GM13976 (cell line): ENCODE results near the gene FARS2.

ENCODE experiments used
- DNase-seq: peaks from one replicate; pipeline ENCODE4 v3.0.0; 2012; ENCODE audit warnings: low spot score
- in situ Hi-C: fragments of 300-500 bp; cut with MboI; formaldehyde crosslinking; loops from one replicate; pipeline ENCODE4 v1.12.0; 2022; ENCODE audit warnings: low sequenced_read_pairs, mixed read lengths, inconsistent platforms; ENCODE audit not compliant: unreplicated experiment
- TF ChIP-seq, protein P1 (sequence below): IDR thresholded peaks from 2 replicates; pipeline ENCODE4 v1.5.1; 2012; ENCODE audit warnings: borderline replicate concordance, mild to moderate bottlenecking; ENCODE audit not compliant: insufficient read depth; ENCODE audit errors: extremely low read depth, missing control alignments, control extremely low read depth

FARS2 gene

GRCh38 chr6:5598123-5598522 is 336.8 kb downstream of the FARS2 start:
- in situ Hi-C loops = no loop called here
- TF ChIP-seq, protein P1, sequence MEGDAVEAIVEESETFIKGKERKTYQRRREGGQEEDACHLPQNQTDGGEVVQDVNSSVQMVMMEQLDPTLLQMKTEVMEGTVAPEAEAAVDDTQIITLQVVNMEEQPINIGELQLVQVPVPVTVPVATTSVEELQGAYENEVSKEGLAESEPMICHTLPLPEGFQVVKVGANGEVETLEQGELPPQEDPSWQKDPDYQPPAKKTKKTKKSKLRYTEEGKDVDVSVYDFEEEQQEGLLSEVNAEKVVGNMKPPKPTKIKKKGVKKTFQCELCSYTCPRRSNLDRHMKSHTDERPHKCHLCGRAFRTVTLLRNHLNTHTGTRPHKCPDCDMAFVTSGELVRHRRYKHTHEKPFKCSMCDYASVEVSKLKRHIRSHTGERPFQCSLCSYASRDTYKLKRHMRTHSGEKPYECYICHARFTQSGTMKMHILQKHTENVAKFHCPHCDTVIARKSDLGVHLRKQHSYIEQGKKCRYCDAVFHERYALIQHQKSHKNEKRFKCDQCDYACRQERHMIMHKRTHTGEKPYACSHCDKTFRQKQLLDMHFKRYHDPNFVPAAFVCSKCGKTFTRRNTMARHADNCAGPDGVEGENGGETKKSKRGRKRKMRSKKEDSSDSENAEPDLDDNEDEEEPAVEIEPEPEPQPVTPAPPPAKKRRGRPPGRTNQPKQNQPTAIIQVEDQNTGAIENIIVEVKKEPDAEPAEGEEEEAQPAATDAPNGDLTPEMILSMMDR = no peak
- DNase-seq = no peak

DNA sequence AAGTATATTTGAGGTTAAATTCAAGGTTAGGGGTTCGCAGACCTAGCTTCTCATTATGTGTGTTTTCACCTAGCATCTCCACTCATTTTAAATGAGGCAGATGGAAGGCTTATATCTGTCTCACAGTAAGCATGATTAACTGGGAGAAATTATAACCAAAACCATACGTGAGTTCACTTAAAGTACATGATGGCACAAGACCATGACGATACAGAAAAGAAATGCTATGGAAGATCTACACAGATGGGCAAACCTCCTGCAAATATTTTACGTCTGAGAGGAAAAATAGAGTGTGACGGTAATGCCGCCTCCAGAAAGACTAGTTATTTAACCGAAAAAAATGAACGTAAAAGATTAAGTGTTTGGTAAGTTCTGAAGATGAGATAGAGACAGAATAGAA is 337.8 kb downstream of the FARS2 start:
- no peak for DNase-seq
- TF ChIP-seq, protein P1 = no peak
- in situ Hi-C loops = no loop called here

DNA sequence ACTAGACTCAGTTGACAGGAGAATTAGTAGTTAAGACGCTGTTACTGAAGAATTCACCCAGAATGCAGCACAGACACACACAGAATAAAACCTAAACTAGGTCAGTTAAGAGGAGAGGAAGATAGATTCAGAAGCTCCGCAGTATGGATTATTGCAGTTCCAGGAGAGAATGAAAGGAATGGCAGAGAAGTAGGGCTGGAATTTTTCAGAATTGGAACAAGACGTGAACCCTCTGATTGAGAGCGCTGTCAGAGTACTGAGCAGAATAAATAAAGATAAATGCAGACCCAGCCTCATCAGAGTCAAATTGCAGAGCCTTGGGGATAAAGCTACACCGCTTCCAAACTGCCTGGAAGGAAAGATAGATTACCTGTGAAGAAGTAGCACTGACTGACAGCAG is 344.6 kb downstream of the FARS2 start:
- no peak for DNase-seq
- in situ Hi-C loops = no loop called here
- TF ChIP-seq, protein P1 = no peak

DNA sequence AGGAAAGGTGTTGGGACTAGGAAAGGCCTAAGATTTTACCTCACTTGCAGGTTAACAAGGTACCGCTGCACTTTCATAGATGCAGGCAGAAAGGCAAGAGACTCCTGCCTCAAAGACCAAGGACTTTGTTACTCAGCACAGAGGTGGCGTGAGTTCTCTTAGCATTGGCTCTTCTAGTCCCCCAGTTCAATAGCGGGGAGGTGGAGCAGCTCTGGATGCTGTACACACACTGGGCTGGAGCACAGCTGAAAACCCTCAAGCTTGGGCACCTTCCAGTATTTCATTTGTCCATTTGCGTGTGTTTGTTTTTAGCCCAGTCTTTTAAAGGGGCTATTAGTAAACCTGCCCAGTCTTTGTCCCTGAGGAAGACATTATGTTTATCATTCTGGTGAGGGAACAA is 345.2 kb downstream of the FARS2 start:
- TF ChIP-seq, protein P1 = no peak
- DNase-seq = no peak
- in situ Hi-C loops = no loop called here

- DNase-seq = no peak
- in situ Hi-C loops = no loop called here
- TF ChIP-seq, protein P1 = no peak
Observed at GRCh38 chr6:5610640-5611039, 349.3 kb downstream of the FARS2 start.

DNA sequence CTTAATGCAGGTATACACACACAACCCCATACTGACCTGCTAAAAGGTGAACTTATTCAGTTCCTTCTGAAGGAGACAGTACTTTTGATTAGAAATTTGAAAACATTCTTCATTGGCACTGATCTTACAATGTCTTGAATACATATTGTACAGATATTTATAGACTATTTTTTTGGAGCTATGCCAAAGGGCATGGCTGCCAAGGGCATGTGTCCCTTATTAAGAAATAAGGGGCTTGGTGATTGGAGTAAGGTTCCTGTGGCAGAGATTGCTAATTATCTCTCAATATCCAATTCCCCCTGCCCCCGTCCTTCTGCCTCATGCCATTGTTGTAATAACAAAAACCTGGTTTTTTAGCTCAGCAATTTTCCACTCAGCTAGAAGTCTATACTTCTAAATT is 355.9 kb downstream of the FARS2 start:
- in situ Hi-C loops = no loop called here
- TF ChIP-seq, protein P1 = no peak
- DNase-seq = no peak

DNA sequence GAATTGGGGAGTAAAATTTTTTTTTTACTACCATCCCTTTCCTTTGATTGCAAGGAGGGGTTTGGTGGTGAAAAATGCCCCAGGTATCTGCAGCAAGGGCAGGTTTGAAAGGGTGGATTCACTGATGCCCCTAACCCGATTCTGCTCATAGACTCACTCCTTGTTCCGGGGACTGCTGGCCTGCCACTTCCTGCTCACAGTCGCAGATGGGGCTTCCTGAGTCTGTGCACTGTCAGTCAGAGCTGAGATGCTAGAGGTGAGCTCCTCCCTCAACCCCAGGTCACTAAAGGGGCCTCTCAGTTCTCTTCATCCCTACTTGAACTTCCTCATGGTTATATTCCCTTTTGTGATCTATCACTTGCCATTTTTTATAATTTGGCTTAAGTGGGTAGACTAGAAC is 357.9 kb downstream of the FARS2 start:
- DNase-seq = peak; percentile 43
- in situ Hi-C loops = no loop called here
- TF ChIP-seq, protein P1 = no peak
